Adipocyte (in vitro differentiated cells): ENCODE measurements around the gene OR5V1.
"Not testable (repeated sequence)": the region's sequence is repeated elsewhere in the genome, so short reads cannot be mapped to it uniquely, and the experiment has no call there.

Source experiments
- DNase-seq: peaks from one replicate; pipeline ENCODE4 v3.0.0-alpha.2; 2015; ENCODE audit warnings: low read depth
- H3K27me3 ChIP-seq: replicated peaks from 2 replicates; pipeline ENCODE4 v1.7.0; 2013; ENCODE audit warnings: mild to moderate bottlenecking, low read length, moderate library complexity; ENCODE audit not compliant: control insufficient read depth, insufficient read depth
- H3K36me3 ChIP-seq: 2 replicates; pipeline ENCODE4 v1.7.0; 2013; ENCODE audit warnings: low read length, mild to moderate bottlenecking, moderate library complexity; ENCODE audit not compliant: control insufficient read depth, insufficient read depth, severe bottlenecking
- H3K4me1 ChIP-seq: 2 replicates; pipeline ENCODE4 v1.7.0; 2013; ENCODE audit warnings: mild to moderate bottlenecking, low read length, moderate library complexity; ENCODE audit not compliant: control insufficient read depth, insufficient read depth
- H3K4me3 ChIP-seq: 2 replicates; pipeline ENCODE4 v1.7.0; 2013; ENCODE audit warnings: mild to moderate bottlenecking, low read length, moderate library complexity
- H3K9ac ChIP-seq: 2 replicates; pipeline ENCODE4 v1.7.0; 2013; ENCODE audit warnings: mild to moderate bottlenecking, low read length, moderate library complexity
- H3K9me3 ChIP-seq: 2 replicates; pipeline ENCODE4 v1.7.0; 2013; ENCODE audit warnings: mild to moderate bottlenecking, low read length, moderate library complexity; ENCODE audit not compliant: control insufficient read depth

OR5V1 gene

DNA sequence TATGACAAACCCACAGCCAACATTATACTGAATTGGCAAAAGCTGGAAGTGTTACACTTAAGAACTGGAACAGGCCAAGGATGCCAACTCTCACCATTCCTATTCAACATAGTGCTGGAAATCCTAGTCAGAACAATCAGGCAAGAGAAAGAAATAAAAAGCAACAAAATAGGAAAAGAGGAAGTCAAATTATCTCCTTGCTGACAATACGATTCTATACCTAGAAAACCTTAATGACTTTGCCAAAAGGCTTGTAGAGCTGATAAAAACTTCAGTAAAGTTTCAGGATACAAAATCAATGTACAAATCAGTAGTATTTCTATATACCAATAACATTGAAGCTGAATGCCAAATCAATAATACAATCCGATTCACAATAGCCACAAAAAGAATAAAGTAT lies 32.4 kb downstream of the OR5V1 start:
- no peak overlapping the region for H3K9ac ChIP-seq
- no peaks in the 10 kb centered on the region for H3K36me3 ChIP-seq
- H3K4me3 ChIP-seq: no peak overlapping the region
- no peak for DNase-seq
- no peaks in the 10 kb centered on the region for H3K9me3 ChIP-seq
- no peaks in the 10 kb centered on the region for H3K4me1 ChIP-seq
- no peaks in the 10 kb centered on the region for H3K27me3 ChIP-seq

DNA sequence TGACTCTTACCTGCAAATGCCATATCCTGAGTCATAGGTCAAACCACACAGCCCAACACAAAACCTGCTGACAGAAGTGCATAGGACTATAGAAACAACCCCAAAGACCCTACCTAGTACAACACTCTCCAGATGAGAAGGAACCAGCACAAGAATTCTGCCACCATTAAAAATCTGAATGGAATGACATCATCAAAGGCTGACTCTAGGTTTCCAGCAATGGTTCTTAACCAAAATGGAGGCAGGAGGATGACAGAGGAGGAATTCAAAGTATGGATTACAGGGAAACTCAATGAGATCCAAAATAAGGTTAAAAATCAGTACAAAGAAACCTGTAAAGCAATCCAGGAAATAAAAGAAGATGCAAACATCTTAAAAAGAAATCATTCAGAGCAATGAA lies 36.0 kb downstream of the OR5V1 start:
- Histone ChIP-seq H3K27me3 (no peaks in the 10 kb centered on the region), H3K4me3 (no peak overlapping the region), H3K9ac (no peak overlapping the region)

DNA sequence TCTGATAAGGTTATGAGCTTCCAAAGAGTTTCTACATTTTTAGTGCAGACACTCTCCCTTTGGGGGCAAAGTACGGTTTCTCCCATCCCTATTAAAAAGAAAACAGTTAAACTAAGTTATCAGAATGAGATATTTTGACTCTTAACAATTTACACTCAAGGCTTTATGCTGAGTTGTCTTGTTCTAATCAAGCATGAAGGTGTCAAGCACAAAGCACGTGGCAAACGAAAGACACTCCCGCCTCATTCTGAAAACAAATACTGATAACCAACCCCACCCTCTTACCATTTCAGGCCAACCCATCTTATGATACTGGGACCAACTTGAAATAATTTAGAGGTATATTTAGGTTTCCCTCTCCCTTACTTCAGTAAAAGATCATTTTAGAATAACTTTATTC lies 42.9 kb downstream of the OR5V1 start:
- DNase-seq: no peak
- no peaks in the 10 kb centered on the region for H3K9me3 ChIP-seq
- no peaks in the 10 kb centered on the region for H3K4me1 ChIP-seq
- H3K36me3 ChIP-seq: no peaks in the 10 kb centered on the region
- H3K4me3 ChIP-seq: no peak overlapping the region
- H3K9ac ChIP-seq: no peak overlapping the region
- no peaks in the 10 kb centered on the region for H3K27me3 ChIP-seq

More for the DNA sequence above, 36.0 kb downstream of the OR5V1 start:
- Histone ChIP-seq H3K9me3 (no peaks in the 10 kb centered on the region), H3K4me1 (no peaks in the 10 kb centered on the region), H3K36me3 (no peaks in the 10 kb centered on the region)
- no peak for DNase-seq

DNA sequence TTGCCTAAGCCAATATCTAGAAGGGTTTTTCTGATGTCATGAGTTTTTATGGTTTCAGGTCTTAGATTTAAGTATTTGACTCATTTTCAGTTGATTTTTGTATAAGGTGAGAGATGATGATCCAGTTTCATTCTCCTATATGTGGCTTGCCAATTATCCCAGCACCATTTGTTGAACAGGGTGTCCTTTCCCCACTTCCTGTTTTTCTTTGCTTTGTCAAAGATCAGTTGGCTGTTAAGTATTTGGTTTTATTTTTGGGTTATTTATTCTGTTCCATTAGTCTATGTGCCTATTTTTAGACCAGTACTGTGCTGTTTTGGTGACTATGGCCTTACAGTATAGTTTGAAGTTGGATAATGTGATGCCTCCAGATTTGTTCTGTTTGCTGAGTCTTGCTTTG lies 45.3 kb downstream of the OR5V1 start:
- H3K4me3 ChIP-seq, H3K27me3 ChIP-seq, H3K36me3 ChIP-seq, DNase-seq, H3K9ac ChIP-seq, H3K9me3 ChIP-seq, H3K4me1 ChIP-seq: not testable (repeated sequence)

DNA sequence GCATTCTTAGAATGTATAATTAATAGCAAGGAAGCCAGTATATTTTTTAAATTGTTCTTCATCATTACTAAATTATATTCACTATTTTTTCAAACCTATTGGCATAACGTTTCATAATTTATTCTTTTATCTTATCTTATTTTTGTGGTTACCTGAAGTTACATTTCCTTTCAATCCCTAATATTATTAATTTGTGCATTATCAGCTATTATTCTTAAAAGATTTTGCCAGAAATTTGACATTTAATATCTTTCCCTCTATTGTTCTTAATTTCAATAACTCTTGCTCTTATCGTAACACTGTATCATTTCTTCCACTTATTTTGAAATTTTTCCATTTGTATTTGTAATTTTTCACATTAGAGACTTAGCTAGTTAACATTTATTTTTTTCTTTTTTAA lies 48.7 kb downstream of the OR5V1 start:
- H3K4me3 ChIP-seq: no peak overlapping the region
- H3K4me1 ChIP-seq: no peaks in the 10 kb centered on the region
- H3K9me3 ChIP-seq: no peaks in the 10 kb centered on the region
- DNase-seq: no peak
- H3K27me3 ChIP-seq: no peaks in the 10 kb centered on the region
- no peak overlapping the region for H3K9ac ChIP-seq
- H3K36me3 ChIP-seq: no peaks in the 10 kb centered on the region
